ENCODE data around the gene FBXO48.
"Not testable (repeated sequence)": the region's sequence is repeated elsewhere in the genome, so short reads cannot be mapped to it uniquely, and the experiment has no call there.

FBXO48 gene

DNA sequence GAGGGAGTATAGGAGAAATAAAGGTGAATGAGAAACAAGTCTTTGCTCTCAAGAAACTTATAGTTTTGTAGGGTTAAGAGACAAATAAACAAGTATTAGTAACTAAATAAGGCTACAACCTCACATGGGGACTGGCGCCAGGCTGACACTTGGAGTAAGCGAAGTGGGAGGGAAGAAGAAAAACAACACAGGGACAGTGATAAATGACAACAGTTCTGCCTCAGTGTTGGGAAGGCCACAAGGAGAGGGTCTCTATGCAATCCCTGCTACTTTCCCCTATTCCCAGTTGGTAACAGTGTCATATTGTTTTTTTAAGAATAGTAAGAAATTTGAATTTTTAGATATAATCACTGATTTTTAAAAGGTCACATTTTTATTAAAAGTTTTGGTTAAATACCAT is 4.3 kb upstream of the FBXO48 start:
- no peak for DNase-seq (ENCODE audit: low read depth)

DNA sequence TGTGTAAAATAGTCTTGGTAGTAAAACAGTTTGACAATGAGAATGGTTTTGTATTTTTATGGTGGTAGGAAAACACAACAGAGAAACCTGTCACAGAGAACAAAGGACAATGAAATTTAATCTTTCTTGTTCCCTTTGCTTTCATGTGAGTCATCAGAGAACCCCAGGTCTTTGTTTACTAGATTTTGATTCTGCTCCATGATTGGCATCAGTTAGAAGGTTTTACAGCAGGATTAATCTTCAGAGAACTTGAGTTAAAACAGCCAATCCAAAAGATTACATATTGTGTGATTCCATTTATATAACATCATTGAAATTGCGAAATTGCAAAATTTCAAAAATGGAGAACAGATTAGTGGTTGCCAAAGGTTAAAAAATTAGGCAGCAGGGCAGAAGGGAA is 2.8 kb upstream of the FBXO48 start:
- no peak for DNase-seq (ENCODE audit: low read depth)

DNA sequence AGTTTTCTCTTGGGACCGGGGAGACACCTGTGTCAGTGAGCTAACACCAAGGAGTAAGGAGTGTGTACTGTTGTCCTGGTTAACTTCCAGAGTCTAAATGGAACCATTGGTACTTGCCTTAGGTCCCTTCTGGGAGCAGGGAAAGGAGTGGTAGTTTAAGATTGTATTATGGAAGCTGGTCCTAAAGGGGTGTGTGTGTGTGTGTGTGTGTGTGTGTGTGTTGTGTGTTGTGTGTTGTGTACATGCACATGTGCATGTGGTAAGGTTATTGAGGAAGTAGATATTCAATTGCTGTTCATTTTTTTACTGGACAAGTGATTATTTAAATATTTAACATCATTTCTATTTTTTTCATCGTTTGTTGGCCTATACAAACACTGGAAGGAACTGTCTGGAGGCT is 1.7 kb upstream of the FBXO48 start:
- DNase-seq (ENCODE audit: low read depth) = no peak

DNA sequence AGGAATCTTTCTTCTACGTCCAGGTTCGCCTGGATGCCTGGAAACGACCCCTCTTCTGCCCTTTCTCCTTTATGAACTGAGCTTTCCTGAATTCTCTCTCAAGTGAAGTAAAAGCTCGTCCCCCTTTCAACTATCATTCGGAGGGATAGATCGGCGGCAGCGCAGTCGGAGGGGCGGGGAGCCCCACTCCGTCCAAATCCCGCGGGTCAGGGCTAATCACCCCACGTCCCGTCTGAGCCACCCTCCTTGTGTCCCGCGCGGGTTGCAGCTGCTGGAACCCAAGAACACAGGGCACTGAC is 367 bp downstream of the FBXO48 start:
- no peak for DNase-seq (ENCODE audit: low read depth)

DNA sequence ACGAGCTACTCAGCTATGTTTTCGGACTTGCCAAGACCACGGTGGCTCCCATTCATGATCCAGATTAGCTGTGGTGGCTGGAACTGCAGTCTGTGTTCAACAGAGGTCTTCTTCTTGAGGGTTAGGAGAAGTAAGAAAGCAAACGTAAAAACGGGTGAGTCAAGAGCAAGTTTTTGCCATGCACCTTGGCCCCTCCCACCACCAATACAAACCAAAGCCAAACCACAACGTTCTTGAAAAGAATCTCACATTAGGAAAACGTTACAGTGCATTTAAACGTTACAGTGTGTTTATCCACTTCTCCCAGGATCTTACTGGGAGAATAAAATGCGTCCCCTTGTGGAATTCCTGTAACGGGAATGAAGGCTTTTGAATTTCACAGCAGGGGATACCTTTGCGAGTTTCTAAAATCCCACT is 725 bp downstream of the FBXO48 start:
- DNase-seq (ENCODE audit: low read depth) = no peak

DNA sequence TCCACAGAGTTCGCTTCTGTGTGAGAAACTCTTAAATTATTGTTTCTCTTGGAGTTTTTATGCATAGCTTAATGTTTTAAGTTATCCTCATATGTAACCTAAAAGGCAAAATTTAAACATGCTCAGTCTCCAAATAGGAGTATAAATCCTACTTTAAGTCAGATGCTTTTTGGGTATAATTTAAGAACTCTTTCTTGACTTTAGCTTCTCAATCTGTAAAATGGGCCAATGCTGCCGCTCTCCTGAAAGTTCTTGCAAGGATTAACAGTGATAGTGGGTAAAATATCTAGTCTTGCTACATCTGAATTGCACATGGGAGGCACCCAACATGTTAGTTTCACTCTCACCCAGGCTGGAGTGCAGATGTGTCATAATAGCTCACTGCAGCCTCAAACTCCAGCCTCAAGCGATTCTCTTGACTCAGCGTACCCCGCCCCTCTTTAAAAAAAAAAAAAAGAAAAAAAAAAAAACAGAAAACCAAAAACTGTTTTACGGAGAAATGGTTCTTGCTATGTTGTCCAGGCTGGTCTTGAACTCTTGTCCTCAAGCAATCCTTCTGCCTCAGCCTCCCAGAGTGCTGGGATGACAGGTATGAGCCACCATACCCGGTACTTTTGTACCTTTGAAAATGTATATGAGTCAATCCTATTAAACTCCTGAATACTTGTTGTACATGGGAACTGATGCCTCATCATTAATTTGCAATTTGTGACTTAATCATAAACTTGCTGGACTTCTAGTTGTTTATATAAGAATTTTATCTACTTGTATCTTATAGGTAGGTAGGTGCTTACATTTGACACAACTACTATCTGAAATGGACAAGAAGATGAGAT is 1.8 kb downstream of the FBXO48 start:
- DNase-seq (ENCODE audit: low read depth) = no peak

DNA sequence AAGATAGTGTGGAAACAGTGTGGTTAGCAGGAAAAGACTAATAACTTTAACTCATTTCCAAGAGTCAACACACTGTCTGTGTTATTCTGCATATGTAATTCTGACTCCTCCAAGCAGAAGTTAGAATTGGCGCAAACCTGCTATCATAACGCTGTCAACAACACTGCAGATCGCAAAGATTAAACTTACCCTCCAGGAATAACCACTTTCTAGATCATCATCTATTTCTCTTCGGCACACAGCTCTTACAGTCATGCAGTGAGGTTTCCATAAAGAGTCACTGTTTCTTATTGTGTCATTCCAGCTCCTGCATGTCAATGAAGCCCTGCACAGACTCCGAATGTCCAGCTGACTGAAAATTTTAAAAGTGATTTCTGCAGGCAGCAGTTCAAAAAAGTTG is 2.4 kb downstream of the FBXO48 start:
- DNase-seq (ENCODE audit: low read depth) = no peak

DNA sequence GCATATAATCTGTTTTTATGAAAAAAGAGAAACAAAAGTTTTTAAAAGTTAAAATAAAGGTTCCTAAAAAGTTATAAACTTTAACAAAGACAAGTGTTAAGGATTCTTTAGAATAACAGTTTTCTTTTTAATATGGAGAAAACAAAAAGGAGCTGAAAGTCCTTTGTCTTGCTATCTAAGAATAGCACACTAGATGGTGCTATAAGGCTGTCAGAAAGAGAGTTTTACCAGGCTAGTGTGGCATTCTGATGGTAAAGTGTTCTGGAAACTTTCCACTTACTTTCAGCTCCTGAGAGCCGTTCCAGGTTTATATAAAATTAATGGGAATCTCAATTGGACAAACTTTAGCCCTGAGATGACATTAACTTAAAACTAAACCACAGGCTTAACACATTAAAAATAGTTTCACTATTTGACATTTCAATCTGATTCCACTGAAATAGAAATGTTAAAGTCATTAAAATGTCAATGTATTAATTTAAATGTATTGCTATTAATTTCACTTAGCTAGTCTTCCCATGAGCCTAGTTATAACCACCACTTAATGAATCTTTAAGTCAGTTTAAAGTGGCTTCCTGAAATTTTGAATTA is 3.7 kb downstream of the FBXO48 start:
- no peak for DNase-seq (ENCODE audit: low read depth)

DNA sequence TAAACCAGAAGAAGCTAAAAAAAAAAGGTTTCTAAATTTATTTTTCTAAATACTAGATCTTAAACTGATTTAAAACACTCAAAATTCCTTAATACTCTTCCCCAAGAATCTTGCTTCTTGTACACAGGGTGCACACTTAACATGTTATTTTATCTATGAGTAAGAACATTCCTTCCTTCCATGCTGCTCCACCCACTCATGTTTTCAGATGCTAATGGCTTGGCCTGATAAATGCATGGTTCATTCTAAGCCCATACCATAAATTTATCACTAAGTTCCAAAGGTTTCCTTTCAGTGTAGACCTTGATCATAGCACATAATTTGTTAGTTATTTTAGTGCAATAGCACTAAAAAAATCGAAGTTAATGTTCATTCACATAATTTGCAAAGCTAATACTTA is 8.1 kb downstream of the FBXO48 start:
- no peak for DNase-seq (ENCODE audit: low read depth)

DNA sequence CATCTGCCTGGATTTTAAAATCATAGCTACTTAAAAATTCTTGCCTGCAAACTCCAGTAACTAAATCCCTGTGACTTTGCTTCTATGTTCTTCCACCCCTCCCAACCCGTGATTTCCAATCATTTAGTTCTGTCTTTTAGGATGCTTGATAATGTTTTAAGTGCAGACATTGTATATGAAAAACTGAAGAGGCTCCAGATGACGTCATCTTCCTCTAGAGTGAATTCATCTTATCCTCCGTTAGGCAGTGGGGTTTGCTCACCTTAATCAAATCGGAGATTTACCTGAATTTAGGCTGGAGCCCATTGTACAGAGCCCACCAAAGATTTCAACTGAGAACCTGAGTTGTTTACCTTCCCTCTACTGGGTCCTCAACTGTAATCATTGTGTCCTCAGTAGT is 10.9 kb downstream of the FBXO48 start:
- no peak for DNase-seq (ENCODE audit: low read depth)

DNA sequence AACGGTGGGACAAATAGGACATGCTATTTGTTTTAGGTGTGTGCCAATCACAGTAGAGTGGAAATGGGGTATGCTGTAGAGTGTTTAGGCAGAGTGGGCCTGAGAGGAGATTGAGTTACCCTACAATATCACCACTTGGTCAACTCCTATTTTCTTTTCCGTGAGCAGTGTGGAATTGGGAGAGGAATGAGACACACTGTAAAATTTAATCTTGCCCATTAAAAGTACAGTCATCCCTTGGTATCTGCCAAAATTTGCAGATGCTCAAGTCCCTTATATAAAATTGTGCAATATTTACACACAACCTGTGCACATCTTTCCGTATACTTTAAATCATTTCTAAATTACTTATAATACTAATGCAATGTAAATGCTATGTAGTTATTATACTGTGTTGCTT is 12.4 kb downstream of the FBXO48 start:
- DNase-seq (ENCODE audit: low read depth) = no peak

DNA sequence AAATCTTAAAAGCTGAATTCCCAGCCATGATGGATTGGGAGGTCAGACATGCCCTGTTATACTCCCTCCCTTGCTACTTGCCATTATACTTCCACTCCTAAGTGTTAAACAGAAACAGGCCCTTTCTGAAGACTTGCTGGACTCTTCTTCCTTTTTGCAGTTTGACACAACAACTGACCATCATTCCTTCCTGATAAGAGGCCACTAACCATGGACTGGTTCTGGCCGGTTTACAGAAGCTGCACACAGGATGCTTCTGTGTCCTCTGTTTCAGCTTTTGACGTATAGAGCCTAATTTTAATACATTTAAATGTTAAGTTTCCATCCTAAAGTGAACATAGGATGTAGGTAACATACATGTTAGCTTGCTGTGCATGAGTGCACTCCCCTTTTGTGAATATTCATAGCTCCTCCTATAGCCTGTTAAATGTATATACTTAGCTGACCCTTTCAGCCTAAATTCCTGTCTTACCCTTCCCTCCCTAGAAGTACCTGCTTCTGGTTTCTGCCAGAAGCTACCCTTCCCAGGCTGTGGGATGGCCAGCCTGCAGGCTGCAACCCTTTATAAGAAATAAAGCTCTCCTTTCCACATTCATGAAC is 13.2 kb downstream of the FBXO48 start:
- DNase-seq (ENCODE audit: low read depth) = no peak

DNA sequence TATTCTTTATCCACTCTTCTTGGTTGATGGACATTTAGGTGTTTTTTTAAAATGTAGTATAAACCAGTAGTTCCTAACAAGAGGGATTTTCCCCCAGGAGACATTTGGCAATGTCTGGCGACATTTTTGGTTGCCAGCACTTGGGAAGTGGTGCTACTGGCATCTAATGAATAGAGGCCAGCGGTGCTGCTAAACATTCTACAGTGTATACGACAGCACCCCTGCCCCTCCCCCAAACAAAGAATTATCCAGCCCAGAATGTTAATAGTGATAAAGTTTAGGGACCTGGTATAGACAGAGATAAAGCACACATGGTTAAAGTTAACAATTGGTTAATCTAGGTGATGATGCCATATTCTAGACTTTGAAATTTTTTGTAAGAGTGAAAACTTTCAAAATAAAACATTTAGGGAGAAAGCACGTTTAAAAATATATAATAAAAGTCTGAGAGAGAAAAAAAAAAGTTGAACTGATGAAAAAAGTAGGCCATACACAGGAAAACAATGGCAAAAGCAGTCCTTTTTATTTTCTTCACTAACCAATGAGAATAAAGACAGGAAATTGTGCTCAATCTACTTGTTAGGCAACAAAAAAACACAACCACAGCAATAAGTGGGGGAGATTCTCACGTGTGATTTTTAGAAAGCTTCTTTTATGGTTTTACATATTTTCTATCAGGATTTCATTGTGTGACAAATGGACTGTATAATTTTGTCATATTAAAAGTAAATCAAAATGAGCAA is 14.8 kb downstream of the FBXO48 start:
- DNase-seq (ENCODE audit: low read depth) = no peak

DNA sequence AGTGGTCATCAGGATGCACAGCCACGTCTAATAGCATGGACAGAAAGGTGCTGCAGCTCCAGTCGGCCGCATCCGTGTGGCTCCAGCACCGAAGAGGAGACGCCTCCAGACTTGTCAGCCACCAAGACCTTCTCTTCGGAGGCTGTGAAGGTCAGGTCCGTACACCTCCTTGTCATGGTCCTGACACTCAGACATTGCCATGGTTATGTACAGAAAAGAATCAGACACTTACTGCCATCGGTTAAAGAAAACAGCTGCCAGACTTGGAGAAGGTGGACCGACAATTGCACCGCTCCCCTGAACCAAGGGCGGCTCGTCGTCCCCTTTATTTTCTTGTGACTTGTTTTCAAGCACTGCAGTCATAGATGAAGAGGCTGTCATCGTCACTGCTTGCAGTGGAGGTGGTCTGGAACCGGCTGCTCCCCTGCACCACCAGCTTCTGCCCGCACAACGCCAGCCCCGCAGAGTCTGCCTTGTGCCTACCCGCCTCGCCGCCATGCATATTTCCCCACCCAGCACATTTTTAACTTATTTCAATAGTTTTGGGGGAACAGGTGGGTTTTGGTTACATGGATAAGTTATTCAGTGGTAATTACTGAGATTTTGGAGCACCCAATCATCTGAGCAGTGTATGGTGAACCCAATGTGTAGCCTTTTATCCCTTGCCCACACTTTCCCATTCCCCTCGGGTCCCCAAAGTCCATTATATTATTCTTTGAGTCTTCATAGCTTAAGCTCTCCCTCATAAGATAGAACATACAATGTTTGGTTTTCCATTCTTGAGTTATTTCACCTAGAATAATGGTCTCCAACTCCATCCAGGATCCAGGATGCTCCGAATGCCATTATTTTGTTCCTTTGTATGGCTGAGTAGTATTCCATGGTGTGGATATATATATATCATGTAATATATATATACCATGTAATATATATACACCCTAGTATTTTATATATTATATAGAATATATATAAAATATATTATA is 18.1 kb downstream of the FBXO48 start:
- DNase-seq (ENCODE audit: low read depth) = no peak

DNA sequence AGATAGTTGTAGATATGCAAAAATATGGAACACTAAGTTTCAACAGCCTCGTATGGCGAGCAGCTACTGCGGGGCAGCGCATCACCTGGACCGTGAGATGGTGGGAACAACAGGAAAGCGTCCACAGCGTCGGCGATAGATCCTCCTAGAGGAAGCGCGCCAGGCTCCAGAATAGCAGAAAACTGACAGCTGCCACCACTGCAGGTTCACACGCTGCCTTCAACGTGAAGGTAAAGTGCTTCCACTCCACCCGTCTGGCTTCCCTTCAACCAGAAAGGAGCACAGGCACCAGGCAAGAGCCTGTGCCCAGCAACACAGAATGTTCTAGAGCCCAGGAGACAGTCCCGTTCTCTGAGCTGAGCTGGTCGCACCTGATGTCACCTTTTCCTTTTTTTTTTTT is 20.0 kb downstream of the FBXO48 start:
- no peak for DNase-seq (ENCODE audit: low read depth)

DNA sequence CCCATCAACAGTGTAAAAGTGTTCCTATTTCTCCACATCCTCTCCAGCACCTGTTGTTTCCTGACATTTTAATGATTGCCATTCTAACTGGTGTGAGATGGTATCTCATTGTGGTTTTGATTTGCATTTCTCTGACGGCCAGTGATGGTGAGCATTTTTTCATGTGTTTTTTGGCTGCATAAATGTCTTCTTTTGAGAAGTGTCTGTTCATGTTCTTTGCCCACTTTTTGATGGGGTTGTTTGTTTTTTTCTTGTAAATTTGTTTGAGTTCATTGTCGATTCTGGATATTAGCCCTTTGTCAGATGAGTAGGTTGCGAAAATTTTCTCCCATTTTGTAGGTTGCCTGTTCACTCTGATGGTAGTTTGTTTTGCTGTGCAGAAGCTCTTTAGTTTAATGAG is 20.7 kb downstream of the FBXO48 start:
- DNase-seq (ENCODE audit: low read depth) = not testable (repeated sequence)

DNA sequence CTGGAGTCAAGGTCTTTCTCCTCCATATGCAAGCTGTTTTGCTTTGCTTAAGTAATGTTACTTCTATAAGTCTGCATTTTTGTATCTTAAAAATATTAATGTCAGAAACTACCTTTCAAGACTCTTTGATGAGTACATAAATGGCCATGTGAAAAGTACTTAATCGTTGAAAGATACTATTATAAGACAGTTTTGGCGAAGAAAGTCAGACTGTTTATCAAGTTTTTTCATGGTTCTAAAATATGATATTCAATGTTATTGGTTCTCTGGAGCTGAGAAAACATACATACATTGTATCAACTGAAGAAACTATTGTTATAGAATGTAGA is 25.1 kb downstream of the FBXO48 start:
- DNase-seq (ENCODE audit: low read depth) = no peak

DNA sequence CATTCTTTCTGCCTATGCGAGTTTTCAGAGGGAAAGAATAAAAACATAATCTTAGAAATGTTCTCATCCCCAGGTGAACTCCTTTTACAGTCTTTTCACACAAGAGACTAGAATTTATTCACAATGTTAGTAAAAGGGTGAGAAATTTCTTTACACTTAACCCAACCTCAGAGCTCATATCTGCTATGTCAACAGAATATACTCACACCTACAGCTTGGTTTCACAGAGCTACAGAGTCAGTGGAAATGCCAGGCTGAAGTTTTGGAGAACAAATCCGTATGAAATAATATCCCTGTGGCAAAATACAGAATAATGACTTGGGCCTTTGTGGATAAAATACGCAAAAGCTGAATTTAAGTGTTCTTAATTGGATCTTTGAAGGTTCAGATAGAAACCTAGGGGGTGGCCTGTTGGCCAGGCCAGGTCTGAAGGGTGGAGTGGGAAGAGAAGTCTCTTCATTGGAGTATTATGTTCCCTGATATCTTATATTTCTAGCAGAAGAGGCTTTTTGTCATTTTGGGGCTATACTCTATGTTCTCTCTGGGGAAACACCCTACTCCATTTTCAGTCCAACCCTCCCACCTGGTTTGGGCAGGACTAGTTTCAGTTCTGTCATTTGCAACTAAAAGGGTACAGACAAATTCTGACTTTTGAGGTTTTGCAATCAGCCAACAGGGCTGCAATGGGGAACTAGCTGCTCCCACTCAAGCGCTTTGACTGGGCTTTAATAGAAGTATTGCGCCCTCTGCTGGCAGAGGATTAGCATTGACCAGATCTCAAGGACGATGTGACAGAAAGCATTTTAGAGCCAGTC is 25.7 kb downstream of the FBXO48 start:
- peak; percentile 30 for DNase-seq (ENCODE audit: low read depth)

DNA sequence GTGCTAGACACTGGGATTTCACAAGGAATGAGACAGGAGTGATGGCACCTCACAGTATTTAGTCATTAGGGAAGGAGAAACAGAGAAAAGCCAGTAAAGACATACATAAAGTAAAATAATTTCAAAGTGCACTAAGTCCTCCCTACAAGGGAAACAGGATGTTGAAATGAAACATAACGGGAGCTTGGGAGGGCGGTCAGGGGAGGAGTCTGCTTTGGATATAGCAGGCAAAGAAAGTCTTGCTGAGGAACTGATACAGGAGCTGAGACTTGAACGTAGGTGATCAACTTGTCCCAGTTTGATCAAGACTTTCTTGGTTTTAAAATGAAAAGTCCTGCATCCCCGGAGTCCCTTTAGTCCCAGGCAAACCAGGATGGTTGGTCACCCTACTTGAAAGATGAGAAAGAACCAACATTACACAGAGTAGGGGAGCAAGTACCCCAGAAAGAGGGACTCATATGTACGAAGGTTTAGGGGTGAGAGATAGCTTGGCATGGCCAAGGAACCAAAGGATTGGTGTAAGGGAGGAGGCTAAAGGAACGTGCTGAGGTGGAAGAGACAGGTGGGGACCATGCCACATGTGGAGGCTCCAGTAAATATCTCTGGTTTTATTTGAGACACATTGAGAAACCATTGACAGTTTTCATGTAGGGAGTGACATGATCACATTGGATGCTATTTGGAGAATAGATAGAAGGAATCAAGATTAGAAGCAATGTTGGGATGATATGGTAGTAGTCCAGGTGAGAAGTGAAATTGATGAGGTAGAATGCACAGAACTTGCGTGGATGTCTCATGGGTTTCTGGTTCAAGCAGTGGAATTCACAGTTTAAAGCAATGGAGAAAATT is 28.4 kb downstream of the FBXO48 start:
- no peak for DNase-seq (ENCODE audit: low read depth)

DNA sequence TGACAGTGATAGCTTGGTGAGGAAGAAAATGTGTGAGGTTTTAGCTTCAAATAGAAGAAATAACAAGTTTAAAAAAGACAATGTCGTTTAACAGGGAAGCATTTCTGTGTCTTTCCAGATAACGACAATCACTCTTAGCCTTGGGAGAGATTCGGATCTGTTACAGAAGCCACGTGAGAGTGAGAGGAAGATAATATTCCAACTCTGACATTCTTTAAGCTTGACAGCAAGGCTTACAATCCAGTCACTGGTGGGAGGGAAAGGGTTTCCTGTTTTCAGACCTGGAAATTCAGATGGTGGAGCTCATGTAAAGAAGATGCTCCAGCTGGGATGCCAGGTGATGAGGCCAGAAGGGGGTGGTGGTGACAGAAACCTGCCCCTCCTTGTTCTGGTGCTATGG is 30.8 kb downstream of the FBXO48 start:
- no peak for DNase-seq (ENCODE audit: low read depth)

Measured in HS-27A (cell line).